ENCODE results near the gene COQ9.

DNA sequence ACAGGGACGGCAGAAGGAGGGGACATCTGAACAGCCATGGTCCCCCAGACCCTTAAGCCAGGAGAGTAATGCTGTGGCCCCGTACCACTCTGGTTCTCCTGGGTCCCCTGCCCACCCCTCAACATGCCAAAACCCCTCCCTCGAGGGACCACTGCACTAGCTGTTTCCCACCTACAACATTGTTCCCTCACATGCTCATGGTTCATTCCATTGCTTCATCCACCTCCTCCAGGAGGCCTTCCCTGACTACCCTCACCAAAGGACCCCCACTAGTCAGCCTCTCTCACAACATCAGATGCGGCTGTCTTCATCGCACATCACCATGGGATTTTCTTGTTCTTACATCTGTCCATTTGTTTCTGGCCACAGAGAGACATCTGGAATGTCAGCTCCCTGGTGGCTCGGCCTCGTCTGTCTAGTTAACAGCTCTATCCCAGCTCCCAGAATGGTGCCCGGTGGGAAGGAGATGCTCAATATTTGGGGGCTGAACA is 37.3 kb downstream of the COQ9 start:
- TF ChIP-seq, protein P1, sequence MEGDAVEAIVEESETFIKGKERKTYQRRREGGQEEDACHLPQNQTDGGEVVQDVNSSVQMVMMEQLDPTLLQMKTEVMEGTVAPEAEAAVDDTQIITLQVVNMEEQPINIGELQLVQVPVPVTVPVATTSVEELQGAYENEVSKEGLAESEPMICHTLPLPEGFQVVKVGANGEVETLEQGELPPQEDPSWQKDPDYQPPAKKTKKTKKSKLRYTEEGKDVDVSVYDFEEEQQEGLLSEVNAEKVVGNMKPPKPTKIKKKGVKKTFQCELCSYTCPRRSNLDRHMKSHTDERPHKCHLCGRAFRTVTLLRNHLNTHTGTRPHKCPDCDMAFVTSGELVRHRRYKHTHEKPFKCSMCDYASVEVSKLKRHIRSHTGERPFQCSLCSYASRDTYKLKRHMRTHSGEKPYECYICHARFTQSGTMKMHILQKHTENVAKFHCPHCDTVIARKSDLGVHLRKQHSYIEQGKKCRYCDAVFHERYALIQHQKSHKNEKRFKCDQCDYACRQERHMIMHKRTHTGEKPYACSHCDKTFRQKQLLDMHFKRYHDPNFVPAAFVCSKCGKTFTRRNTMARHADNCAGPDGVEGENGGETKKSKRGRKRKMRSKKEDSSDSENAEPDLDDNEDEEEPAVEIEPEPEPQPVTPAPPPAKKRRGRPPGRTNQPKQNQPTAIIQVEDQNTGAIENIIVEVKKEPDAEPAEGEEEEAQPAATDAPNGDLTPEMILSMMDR (IDR thresholded peaks at IDR 0.05), result no peak
- TF ChIP-seq EP300 (IDR thresholded peaks at IDR 0.05), result no peak

All from tibial nerve (tissue), 4 donors.